HFFc6 (cell line): ENCODE measurements around the gene POU6F2. TPM values are rescaled to one million over a fixed set of nuclear protein-coding genes. Genes with fewer than 3 reads are reported as not detected.

Experiments
- DNase-seq: peaks from one replicate; pipeline ENCODE4 v3.0.0-alpha.2; 2018
- H3K27ac Mint-ChIP-seq: 2 replicates; pipeline ENCODE4 v1.8.0; 2020; ENCODE audit warnings: mild to moderate bottlenecking, mixed read lengths
- H3K27me3 Mint-ChIP-seq: 2 replicates; pipeline ENCODE4 v1.8.0; 2021; ENCODE audit warnings: mild to moderate bottlenecking, moderate library complexity, mixed read lengths; ENCODE audit not compliant: insufficient read depth
- H3K36me3 Mint-ChIP-seq: 2 replicates; pipeline ENCODE4 v1.8.0; 2021; ENCODE audit warnings: low read depth, mixed read lengths
- H3K4me1 Mint-ChIP-seq: 2 replicates; pipeline ENCODE4 v1.8.0; 2020; ENCODE audit warnings: low read depth, mixed read lengths
- H3K4me3 Mint-ChIP-seq: 2 replicates; pipeline ENCODE4 v1.8.0; 2020; ENCODE audit warnings: mild to moderate bottlenecking, moderate library complexity, mixed read lengths
- H3K9me3 Mint-ChIP-seq: 2 replicates; pipeline ENCODE4 v1.8.0; 2020; ENCODE audit warnings: mild to moderate bottlenecking, mixed read lengths
- CTCF ChIP-seq: fragments of 200-600 bp; sonication (generic); IDR thresholded peaks from 2 replicates; pipeline ENCODE4 v1.5.0; 2021; ENCODE audit warnings: antibody characterized with exemption, mild to moderate bottlenecking
- total RNA-seq, 6 experiments: library from RNA; stranded (reverse); fragmentation: NEBNext Ultra II Directional; extraction: Animal tissue kit (Norgen Biotek cat#: 25700); gene quantifications; 2 replicates in 1 of 6; 3 replicates in 5 of 6; pipeline ENCODE4 v1.2.3, GENCODE V29; 2021

POU6F2 gene
- total RNA-seq, 6 experiments from 2014 or later = not detected

DNA sequence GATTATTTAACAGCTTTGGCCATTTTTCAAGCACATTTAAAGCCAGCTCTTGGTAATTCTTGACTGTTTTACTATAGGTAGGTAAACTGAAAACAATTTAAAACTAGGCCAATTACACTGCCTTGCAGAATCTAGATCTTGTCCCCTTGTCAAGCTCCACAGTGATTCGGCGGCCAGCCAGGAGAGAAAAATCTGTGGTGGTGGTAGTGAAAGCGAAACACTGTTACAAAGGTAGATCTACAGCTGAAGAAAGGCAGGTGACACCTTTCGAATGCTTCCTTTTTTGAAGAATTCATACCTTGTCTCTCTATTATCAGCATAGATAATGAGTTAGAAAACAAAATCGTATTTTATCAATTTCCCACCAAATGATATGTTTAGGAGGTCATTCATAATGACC is 218.3 kb downstream of the POU6F2 start:
- TF ChIP-seq CTCF = no peak
- H3K4me1 Mint-ChIP-seq = no peaks in the 10 kb centered on the region
- H3K27me3 Mint-ChIP-seq = peaks cover 2% of the 10 kb centered on the region; the same call in 1 of the 2 replicates
- no peak overlapping the region for H3K27ac Mint-ChIP-seq
- no peaks in the 10 kb centered on the region for H3K36me3 Mint-ChIP-seq
- no peak overlapping the region for H3K4me3 Mint-ChIP-seq
- H3K9me3 Mint-ChIP-seq = peaks cover 9% of the 10 kb centered on the region
- DNase-seq = no peak

DNA sequence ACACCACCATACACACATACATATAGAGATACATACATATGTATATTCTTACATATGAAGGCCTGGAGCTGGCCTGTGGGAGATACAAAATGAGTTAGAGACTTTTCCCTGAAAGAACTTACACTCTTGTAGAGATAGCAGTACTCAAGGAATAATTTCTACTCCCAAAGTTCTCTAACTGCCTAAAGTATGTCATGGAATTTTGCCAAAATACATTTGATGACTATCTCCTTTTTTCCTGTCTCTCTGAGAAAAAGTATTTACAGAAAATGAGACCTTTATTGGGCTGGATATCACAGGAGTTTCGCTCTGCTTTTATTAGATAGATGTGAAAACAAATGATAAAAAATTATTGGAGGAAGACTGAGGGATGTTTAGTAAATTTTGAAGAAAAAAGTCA is 220.1 kb downstream of the POU6F2 start:
- DNase-seq = no peak
- H3K4me1 Mint-ChIP-seq = no peaks in the 10 kb centered on the region
- peaks cover 9% of the 10 kb centered on the region for H3K9me3 Mint-ChIP-seq
- TF ChIP-seq CTCF = no peak
- no peak overlapping the region for H3K27ac Mint-ChIP-seq
- no peak overlapping the region for H3K4me3 Mint-ChIP-seq
- peaks cover 2% of the 10 kb centered on the region; the same call in 1 of the 2 replicates for H3K27me3 Mint-ChIP-seq
- no peaks in the 10 kb centered on the region for H3K36me3 Mint-ChIP-seq

GRCh38 chr7:39198556-39198955 is 220.8 kb downstream of the POU6F2 start:
- Mint-ChIP-seq H3K9me3 (peaks cover 9% of the 10 kb centered on the region), H3K27me3 (peaks cover 2% of the 10 kb centered on the region; the same call in 1 of the 2 replicates), H3K27ac (no peak overlapping the region), H3K36me3 (no peaks in the 10 kb centered on the region), H3K4me3 (no peak overlapping the region), H3K4me1 (no peaks in the 10 kb centered on the region)
- no peak for DNase-seq
- TF ChIP-seq CTCF = no peak

DNA sequence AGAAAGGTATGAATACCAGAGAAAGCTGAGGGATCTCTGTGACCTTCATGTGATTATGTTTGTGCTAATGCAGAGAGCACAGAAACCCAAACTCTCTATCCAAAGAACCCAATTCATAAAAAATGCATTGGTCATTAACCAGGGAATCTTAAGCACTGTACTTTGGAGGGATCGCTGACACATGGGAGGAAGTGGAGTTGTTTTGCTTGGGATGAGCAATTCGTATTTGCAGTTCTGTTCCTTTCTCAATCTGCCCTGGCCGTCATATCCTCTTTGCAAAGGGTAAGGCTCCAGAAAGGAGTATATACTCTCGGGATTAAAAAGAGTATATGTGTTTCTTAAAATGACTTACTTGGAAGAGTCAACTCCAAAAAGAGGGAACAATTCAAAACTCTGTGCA is 221.3 kb downstream of the POU6F2 start:
- no peak overlapping the region for H3K4me3 Mint-ChIP-seq
- H3K27me3 Mint-ChIP-seq = peaks cover 2% of the 10 kb centered on the region; the same call in 1 of the 2 replicates
- TF ChIP-seq CTCF = no peak

DNA sequence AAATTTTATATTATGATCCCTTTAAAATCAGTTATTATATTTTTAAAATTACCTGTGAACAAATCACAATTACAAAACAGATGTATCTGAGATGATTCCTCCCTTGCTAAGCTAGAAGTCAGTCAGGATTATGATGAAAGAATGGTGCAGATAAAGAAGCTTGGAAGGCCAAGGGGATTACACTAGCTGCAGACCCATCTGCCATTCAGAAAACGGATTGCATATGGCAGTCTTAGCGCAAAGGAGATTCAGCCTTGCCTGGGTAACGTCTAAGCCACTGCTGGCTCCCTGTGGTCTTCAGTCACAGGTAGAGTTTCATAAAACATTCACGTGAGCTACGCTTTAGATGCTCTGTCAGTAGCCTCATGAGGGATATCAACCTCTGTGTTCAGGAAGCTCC is 222.2 kb downstream of the POU6F2 start:
- H3K4me3 Mint-ChIP-seq = no peak overlapping the region
- H3K36me3 Mint-ChIP-seq = no peaks in the 10 kb centered on the region
- H3K4me1 Mint-ChIP-seq = no peaks in the 10 kb centered on the region
- TF ChIP-seq CTCF = no peak
- no peaks in the 10 kb centered on the region for H3K27me3 Mint-ChIP-seq
- H3K9me3 Mint-ChIP-seq = no peaks in the 10 kb centered on the region; the same call in 1 of the 2 replicates
- H3K27ac Mint-ChIP-seq = no peak overlapping the region
- DNase-seq = no peak

More for the DNA sequence above, 221.3 kb downstream of the POU6F2 start:
- H3K36me3 Mint-ChIP-seq = no peaks in the 10 kb centered on the region
- H3K9me3 Mint-ChIP-seq = peaks cover 8% of the 10 kb centered on the region
- no peak overlapping the region for H3K27ac Mint-ChIP-seq
- DNase-seq = no peak
- H3K4me1 Mint-ChIP-seq = no peaks in the 10 kb centered on the region

DNA sequence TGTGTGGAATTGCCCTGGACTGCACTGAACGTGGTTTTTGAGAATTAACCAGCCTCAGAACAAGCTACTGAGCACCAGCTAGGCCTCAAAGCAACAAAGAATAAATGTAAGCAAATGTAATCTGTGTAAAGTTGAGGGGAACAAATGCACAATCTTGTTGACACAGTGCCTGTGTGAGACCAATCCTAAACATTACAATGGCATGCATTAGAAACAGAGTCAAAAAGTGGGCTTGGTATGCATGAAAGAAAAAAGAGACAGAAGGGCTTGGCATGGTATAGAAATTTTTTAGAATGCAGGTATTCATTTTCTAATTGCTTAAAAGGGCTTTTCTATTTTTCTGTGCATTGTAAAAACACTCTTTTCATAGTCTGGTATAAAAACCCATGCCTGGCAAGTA is 224.3 kb downstream of the POU6F2 start:
- H3K27ac Mint-ChIP-seq = no peak overlapping the region
- no peaks in the 10 kb centered on the region for H3K36me3 Mint-ChIP-seq
- no peak for TF ChIP-seq CTCF
- H3K27me3 Mint-ChIP-seq = no peaks in the 10 kb centered on the region
- no peak for DNase-seq
- H3K4me1 Mint-ChIP-seq = no peaks in the 10 kb centered on the region
- H3K9me3 Mint-ChIP-seq = no peaks in the 10 kb centered on the region; the same call in 1 of the 2 replicates
- no peak overlapping the region for H3K4me3 Mint-ChIP-seq
